Psoas muscle (tissue), 8 donors: ENCODE data around the gene NPM3. TPM values are rescaled to one million over a fixed set of nuclear protein-coding genes. Genes with fewer than 3 reads are reported as not detected.

Experiments
- ATAC-seq, 4 donors: fragments of 200-7000 bp; cut with Tn5 transposase; one replicate each; pipeline ENCODE4 v1.9.1; 2020; ENCODE audit warnings: moderate library complexity in 3 of 4, mild to moderate bottlenecking in 2 of 4
- DNase-seq, 2 donors: peaks; one replicate each; pipeline ENCODE4 v3.0.0-alpha.2; 2020
- H3K27ac ChIP-seq: fragments of 200-600 bp; one replicate; pipeline ENCODE4 v1.8.0; 2022
- H3K27me3 ChIP-seq, 3 donors: fragments of 200-600 bp in 1 of 3; one replicate each; pipeline versions ENCODE4 v1.6.1 to v1.8.0; 2013 to 2022; ENCODE audit warnings: low read length in 2 of 3, mild to moderate bottlenecking in 2 of 3, moderate library complexity in 1 of 3; ENCODE audit not compliant: insufficient read depth in 3 of 3
- H3K36me3 ChIP-seq, 2 donors: fragments of 200-600 bp in 1 of 2; one replicate each; pipeline versions ENCODE4 v1.6.1 to v1.8.0; 2013 to 2022; ENCODE audit warnings: low read depth in 1 of 2, mild to moderate bottlenecking in 1 of 2, moderate library complexity in 1 of 2; ENCODE audit not compliant: insufficient read depth in 1 of 2
- H3K4me1 ChIP-seq: fragments of 200-600 bp; one replicate; pipeline ENCODE4 v1.8.0; 2022
- H3K4me3 ChIP-seq: fragments of 200-600 bp; one replicate; pipeline ENCODE4 v1.8.0; 2022; ENCODE audit warnings: mild to moderate bottlenecking
- H3K9me3 ChIP-seq: fragments of 200-600 bp; one replicate; pipeline ENCODE4 v1.8.0; 2022
- CTCF ChIP-seq: fragments of 200-600 bp; IDR thresholded peaks from one replicate; pipeline ENCODE4 v1.8.0; 2022; ENCODE audit warnings: antibody characterized with exemption
- WGBS, 3 donors: extraction: QIAGEN DNeasy Blood & Tissue Kit; methylation state at CpG; one replicate each; pipeline versions ENCODE4 v1.1.6 to v1.1.7; 2013; 5-methylcytosine and 5-hydroxymethylcytosine counted together
- intact Hi-C, 2 donors: fragments of 100-400 bp; cut with DNase I; formaldehyde crosslinking; loops; one replicate each; pipeline versions ENCODE4 v1.11.0 to v1.14.2; 2022
- polyA plus RNA-seq, 3 donors: library from polyadenylated mRNA; stranded (reverse); fragments of 200-250 nt; gene quantifications; one replicate each; pipeline ENCODE4 v1.2.3, GENCODE V29; 2013
- total RNA-seq, 4 donors: library from RNA; stranded (reverse); fragmentation: NEBNext Ultra II Directional in 2 of 4; extraction: Animal tissue kit (Norgen Biotek cat#: 25700) in 2 of 4; gene quantifications; one replicate each; pipeline versions ENCODE4 v1.2.1 to v1.2.4, GENCODE V29; 2021 to 2023
- donor health status: healthy with polysubstance abuse.
- donor health status: DM: no; HTN: no; CAD: no; lungs with moderate emphysema.
- donor health status: Bipolar disorder and iron deficiency.
- donor health status: healthy.
- donor health status: DM: yes; HTN: yes; CAD: no.
- donor health status: DM: no; HTN: no; CAD: no.
- donor health status: DM: no; HTN: no; CAD: no.
- donor health status: DM: yes; HTN: yes; CAD: no.

Gene NPM3
- total and polyA plus RNA-seq, 7 donors = 12.3 to 52.6 (median 18.5) TPM

DNA sequence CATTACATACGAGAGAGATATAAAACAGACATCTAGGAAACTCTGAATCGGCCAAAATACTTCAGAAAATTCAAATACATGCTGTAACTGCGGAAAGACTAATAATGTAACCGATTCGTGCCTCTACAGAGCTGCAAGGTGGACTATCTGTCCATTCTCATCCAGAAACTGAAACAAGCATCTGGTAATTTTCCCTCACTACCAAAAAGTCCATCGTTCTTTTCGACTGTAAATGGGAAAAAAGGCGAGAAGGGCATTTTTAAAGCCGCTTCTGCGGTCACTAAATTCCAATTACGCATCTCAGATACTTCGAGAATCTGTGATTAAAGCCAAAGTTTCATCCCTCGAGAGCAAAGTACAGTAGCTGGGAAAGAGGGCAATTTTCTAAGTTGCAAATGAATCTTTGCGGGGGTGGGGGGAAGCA, 33.7 kb upstream of the NPM3 start:
- intact Hi-C loops = loop anchor here (5.0 kb wide), 2 partner anchors 335 to 825 kb away; partner anchors contain the start of genes NOLC1 (in 1 of the 2) and TRIM8 (in 1 of the 2)
- Histone ChIP-seq H3K27me3 (no peaks in the 10 kb centered on the region), H3K27ac (peak overlapping the region; percentile 93), H3K36me3 (peaks cover 0 to 5% of the 10 kb centered on the region in 2 donors), H3K4me1 (peaks cover 45% of the 10 kb centered on the region), H3K4me3 (peak overlapping the region; percentile 93), H3K9me3 (no peaks in the 10 kb centered on the region)
- no peak for DNase-seq
- 0 to 1% (median 0%) methylated on average over 14 of the region's 14 CpGs for WGBS, 3 donors
- ATAC-seq = no peak
- no peak for TF ChIP-seq CTCF

DNA sequence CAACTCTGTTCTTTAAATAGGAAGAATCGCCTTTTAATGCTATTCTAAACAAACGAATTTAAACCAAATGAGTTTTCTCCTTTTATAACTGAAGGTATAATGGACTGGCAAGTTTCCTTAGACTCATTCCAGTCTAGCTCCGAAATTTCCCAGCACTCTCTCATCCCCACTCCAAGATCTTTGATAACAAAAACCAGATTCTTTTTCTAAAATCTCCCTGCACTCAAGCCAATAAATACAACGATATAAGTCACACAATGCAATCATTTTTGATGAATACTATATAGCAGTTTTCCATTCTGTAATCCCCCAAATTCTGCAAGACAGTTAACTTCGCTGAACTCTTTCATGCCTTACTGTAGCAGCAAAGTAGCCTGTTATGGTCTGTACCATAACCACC, 33.1 kb upstream of the NPM3 start:
- intact Hi-C loops = loop anchor here (5.0 kb wide), 2 partner anchors 336 to 826 kb away; partner anchors contain the start of genes NOLC1 (in 1 of the 2) and TRIM8 (in 1 of the 2)
- H3K4me3 ChIP-seq = peak overlapping the region; percentile 93
- peak overlapping the region; percentile 93 for H3K27ac ChIP-seq
- H3K36me3 ChIP-seq = peaks cover 0 to 10% of the 10 kb centered on the region in 2 donors
- peaks cover 49% of the 10 kb centered on the region for H3K4me1 ChIP-seq
- DNase-seq (no peak), ATAC-seq (no peak)
- H3K9me3 ChIP-seq = no peaks in the 10 kb centered on the region
- no peak for TF ChIP-seq CTCF
- WGBS, 3 donors = 1 to 2% (median 1%) methylated on average over 5 of the region's 5 CpGs
- H3K27me3 ChIP-seq = no peaks in the 10 kb centered on the region

DNA sequence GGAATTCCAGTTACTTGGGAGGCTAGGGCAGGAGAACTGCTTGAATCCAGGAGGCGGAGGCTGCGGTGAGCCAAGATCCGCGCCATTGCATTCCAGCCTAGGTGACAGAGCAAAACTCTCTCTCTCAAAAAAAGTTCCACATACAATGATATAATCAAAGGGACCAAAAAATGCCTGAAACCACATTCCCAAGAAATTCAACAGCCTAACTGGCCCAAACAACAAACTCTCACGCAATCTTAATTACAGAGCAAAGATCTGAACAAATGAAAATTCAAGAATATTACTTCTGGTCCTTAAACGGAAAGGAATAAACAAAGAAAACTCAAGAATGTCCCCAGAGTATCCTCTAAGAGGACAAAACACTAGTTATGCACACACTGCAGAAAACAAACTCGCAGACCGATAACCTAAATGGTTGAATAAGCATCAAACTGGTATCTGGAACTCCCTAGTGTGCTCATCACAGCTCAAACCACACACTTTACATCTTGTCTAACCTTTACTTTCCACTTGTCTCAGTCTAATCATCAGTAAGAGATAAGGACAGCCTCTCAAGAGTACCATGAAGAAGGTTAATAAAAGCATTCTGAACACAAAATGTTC, 31.3 kb upstream of the NPM3 start:
- TF ChIP-seq CTCF = no peak
- Histone ChIP-seq H3K4me3 (peak overlapping the region; percentile 93), H3K4me1 (peaks cover 48% of the 10 kb centered on the region), H3K36me3 (peaks cover 0 to 29% of the 10 kb centered on the region in 2 donors), H3K27me3 (no peaks in the 10 kb centered on the region), H3K27ac (peak overlapping the region; percentile 23), H3K9me3 (no peaks in the 10 kb centered on the region)
- no peak for ATAC-seq
- no peak for DNase-seq
- WGBS, 3 donors = 61 to 71% (median 69%) methylated on average over 8 of the region's 8 CpGs
- intact Hi-C loops = loop anchor here (5.0 kb wide), 2 partner anchors 338 to 828 kb away; partner anchors contain the start of genes NOLC1 (in 1 of the 2) and TRIM8 (in 1 of the 2)

- H3K4me1 ChIP-seq = peaks cover 40% of the 10 kb centered on the region
These were observed 29.4 kb upstream of the NPM3 start for GRCh38 chr10:101812606-101813005.

More at GRCh38 chr10:101812606-101813005, 29.4 kb upstream of the NPM3 start:
- Histone ChIP-seq H3K27ac (peak overlapping the region; percentile 27), H3K27me3 (no peaks in the 10 kb centered on the region), H3K36me3 (peaks cover 0 to 48% of the 10 kb centered on the region in 2 donors), H3K9me3 (no peaks in the 10 kb centered on the region), H3K4me3 (no peak overlapping the region)
- TF ChIP-seq CTCF = no peak
- intact Hi-C loops = no loop called here
- ATAC-seq (peak in 3 of 4 donors; percentile 34 to 59 (median 52)), DNase-seq (no peak)
- WGBS, 3 donors = 55 to 77% (median 56%) methylated on average over 4 of the region's 4 CpGs
